ENCODE results near the gene LRP6.

DNA sequence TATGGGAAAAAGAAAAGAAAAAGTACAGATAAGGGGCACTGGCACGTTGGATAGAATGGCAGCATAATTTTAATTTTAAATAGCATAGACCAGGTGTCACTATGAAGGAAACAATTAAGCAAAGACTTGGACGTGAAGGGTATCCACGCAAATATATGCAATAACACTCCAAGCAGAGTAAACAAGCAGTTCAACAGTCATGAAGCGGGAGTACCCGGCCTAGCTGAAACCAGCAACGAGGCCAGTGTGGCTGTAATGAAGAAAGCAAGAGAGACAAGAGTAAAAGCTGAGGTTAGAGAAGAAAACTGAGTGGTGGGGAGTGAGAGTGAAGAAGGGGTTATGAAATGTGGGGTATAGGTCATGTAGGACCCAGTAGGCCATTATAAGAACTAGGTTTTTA, 110.7 kb downstream of the LRP6 start:
- no peak for TF ChIP-seq POLR2A (IDR thresholded peaks at IDR 0.05)
- TF ChIP-seq, protein P1, sequence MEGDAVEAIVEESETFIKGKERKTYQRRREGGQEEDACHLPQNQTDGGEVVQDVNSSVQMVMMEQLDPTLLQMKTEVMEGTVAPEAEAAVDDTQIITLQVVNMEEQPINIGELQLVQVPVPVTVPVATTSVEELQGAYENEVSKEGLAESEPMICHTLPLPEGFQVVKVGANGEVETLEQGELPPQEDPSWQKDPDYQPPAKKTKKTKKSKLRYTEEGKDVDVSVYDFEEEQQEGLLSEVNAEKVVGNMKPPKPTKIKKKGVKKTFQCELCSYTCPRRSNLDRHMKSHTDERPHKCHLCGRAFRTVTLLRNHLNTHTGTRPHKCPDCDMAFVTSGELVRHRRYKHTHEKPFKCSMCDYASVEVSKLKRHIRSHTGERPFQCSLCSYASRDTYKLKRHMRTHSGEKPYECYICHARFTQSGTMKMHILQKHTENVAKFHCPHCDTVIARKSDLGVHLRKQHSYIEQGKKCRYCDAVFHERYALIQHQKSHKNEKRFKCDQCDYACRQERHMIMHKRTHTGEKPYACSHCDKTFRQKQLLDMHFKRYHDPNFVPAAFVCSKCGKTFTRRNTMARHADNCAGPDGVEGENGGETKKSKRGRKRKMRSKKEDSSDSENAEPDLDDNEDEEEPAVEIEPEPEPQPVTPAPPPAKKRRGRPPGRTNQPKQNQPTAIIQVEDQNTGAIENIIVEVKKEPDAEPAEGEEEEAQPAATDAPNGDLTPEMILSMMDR (IDR thresholded peaks at IDR 0.05): no peak
